Measurements from ENCODE around the gene VPS25.
"Not testable (repeated sequence)": the region's sequence is repeated elsewhere in the genome, so short reads cannot be mapped to it uniquely, and the experiment has no call there.

VPS25 gene

GRCh38 chr17:42767512-42767911, 5.7 kb upstream of the VPS25 start:
- in situ Hi-C loops (cut with HindIII; ENCODE audit: low sequenced_read_pairs): no loop called here

DNA sequence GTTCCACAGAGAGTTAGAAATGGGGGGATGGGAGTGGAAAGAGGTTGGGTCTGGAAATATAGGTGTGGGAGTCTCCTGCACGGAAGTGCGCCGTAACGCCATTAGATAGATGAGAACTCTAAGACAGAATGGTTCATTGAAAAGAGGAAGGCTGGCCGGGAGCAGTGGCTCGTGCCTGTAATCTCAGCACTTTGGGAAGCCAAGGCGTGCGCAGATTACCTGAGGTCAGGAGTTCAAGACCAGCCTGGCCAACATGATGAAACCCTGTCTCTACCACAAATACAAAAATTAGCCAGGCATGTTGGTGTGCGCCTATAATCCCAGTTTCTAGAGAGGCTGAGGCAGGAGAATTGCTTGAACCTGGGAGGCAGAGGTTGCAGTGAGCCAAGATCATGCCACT, 5.2 kb upstream of the VPS25 start:
- in situ Hi-C loops (cut with HindIII; ENCODE audit: low sequenced_read_pairs): not testable (repeated sequence)

DNA sequence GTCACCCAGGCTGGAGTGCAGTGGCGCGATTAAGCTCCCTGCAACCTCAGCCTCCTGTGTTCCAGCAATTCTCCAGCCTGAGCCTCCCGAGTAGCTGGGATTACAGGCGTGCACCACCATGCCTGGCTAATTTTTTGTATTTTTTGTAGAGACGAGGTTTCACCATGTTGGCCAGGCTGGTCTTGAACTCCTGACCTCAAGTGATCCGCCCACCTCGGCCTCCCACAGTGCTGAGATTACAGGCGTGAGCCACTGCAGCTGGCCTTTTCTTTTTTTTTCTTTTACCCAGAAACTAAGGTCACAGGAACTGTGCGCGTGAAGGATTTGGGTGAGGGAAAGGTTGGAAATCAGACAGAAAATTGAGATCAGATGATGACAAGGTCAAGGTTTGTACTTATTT, 3.3 kb upstream of the VPS25 start:
- in situ Hi-C loops (cut with HindIII; ENCODE audit: low sequenced_read_pairs): loop anchor here (10.0 kb wide), 1 partner anchor 165 kb away; the partner anchor contains the start of genes RETREG3 and TUBG1

- in situ Hi-C loops (cut with HindIII; ENCODE audit: low sequenced_read_pairs): loop anchor here (10.0 kb wide), 1 partner anchor 168 kb away; the partner anchor contains the start of genes RETREG3 and TUBG1
Observed at GRCh38 chr17:42772945-42773289, 332 bp upstream of the VPS25 start.

GRCh38 chr17:42774066-42774745, 957 bp downstream of the VPS25 start:
- in situ Hi-C loops (cut with HindIII; ENCODE audit: low sequenced_read_pairs): loop anchor here (10.0 kb wide), 1 partner anchor 169 kb away; the partner anchor contains the start of genes RETREG3 and TUBG1

DNA sequence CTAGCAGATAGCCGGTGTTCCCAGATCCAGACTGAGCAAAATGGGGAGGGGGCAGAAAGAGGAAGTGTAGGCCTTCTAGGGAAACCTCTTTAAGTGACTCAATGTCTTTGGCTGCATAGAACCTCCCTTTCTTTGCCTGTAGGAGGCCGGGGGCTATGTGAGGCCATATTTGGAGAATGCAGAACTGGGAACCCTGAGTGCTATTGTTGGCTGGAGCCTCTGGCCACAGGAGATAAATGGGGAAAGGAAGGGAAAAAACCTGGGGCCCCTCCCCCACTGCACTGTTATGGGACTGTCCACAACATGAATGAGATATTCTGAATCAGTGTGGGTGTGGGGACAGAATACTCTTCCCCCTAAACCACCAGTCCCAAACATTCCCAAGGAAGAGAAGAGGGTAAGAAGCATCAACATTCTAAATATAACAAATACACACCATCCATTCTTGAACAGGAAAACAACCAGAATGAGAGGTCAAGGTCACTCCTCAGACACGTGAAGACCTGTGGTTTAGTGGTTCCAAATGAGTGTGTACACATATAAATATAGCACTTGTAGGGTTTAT, 2.4 kb downstream of the VPS25 start:
- in situ Hi-C loops (cut with HindIII; ENCODE audit: low sequenced_read_pairs): loop anchor here (10.0 kb wide), 1 partner anchor 171 kb away; the partner anchor contains the start of genes RETREG3 and TUBG1

DNA sequence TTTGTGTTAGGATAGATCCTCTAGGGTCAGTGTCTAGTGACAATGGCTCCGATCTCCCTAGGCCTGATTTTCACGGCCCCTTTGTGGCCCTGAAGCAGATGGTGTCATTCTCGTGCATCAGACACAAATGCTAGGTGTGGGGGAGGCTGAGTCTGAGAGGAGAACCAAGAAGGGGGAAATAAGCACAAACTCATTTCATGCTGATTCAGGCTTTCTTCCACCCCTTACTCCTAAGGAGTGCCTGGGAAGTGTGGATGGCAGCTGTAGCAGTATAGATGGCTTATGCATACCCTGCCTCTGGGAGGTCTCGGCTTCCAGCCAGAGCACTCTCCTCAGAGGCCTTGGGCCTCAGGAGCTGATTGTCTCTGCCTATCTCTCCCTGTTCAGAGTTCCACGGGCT, 5.3 kb downstream of the VPS25 start:
- in situ Hi-C loops (cut with HindIII; ENCODE audit: low sequenced_read_pairs): loop anchor here (10.0 kb wide), 1 partner anchor 174 kb away; the partner anchor contains the start of genes RETREG3 and TUBG1

GRCh38 chr17:42779304-42779935, 6.2 kb downstream of the VPS25 start:
- in situ Hi-C loops (cut with HindIII; ENCODE audit: low sequenced_read_pairs): loop anchor here (10.0 kb wide), 1 partner anchor 175 kb away; the partner anchor contains the start of genes RETREG3 and TUBG1

- in situ Hi-C loops (cut with HindIII; ENCODE audit: low sequenced_read_pairs): loop anchor here (10.0 kb wide), 1 partner anchor 175 kb away; the partner anchor contains the start of genes RETREG3 and TUBG1
Observed at GRCh38 chr17:42779936-42780850, 6.9 kb downstream of the VPS25 start, which contains the start of gene WNK4. Gene WNK4, plus strand, starts transcription at chr17:42780610. Its CDS starts 89 bp downstream, at chr17:42780699.

DNA sequence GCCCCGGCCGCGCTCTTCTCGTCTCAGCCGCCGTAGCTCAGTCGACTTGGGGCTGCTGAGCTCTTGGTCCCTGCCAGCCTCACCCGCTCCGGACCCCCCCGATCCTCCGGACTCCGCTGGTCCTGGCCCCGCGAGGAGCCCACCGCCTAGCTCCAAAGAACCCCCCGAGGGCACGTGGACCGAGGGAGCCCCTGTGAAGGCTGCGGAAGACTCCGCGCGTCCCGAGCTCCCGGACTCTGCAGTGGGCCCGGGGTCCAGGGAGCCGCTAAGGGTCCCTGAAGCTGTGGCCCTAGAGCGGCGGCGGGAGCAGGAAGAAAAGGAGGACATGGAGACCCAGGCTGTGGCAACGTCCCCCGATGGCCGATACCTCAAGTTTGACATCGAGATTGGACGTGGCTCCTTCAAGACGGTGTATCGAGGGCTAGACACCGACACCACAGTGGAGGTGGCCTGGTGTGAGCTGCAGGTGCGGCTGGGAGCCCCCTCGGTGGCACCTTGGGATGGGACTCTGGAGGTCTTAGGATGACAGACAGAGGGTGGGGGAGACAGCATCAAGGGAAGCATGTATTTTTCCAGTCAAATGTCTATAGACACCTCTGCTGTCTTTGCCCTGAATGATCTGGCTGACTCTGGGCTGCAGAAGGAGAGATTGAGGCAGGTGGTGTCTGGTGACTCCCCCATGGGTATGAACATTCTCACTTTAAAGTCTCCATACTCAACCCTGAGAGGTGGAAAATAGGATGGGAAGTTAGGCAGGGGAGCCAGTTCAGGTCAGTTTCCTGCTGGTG, 7.8 kb downstream of the VPS25 start:
- in situ Hi-C loops (cut with HindIII; ENCODE audit: low sequenced_read_pairs): no loop called here

DNA sequence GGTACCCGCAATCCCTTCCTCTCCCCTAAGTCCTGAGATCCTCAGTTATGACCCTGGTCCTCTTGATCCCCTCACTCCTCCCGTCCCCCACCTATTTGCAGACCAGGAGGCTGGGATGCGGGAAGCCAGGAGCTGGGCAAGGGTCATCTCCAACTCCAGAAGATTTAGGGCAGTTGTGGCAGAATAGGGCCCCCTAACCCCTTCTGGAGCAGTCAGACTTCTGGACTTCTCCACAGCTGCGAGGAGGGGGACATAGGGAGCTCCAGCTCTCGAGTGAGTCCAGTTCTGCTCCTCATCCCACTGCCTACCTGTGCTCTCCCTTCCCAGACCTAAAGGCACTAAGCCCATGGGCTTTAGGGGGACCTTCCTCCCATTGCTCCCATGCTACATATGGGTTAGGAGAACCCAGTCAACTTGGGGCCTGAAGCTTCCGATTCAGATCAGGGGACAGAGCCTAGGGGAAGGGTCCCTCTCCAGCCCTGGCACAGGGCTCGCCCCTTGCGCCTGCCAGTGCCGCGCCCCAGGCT, 8.5 kb downstream of the VPS25 start:
- in situ Hi-C loops (cut with HindIII; ENCODE audit: low sequenced_read_pairs): no loop called here

DNA sequence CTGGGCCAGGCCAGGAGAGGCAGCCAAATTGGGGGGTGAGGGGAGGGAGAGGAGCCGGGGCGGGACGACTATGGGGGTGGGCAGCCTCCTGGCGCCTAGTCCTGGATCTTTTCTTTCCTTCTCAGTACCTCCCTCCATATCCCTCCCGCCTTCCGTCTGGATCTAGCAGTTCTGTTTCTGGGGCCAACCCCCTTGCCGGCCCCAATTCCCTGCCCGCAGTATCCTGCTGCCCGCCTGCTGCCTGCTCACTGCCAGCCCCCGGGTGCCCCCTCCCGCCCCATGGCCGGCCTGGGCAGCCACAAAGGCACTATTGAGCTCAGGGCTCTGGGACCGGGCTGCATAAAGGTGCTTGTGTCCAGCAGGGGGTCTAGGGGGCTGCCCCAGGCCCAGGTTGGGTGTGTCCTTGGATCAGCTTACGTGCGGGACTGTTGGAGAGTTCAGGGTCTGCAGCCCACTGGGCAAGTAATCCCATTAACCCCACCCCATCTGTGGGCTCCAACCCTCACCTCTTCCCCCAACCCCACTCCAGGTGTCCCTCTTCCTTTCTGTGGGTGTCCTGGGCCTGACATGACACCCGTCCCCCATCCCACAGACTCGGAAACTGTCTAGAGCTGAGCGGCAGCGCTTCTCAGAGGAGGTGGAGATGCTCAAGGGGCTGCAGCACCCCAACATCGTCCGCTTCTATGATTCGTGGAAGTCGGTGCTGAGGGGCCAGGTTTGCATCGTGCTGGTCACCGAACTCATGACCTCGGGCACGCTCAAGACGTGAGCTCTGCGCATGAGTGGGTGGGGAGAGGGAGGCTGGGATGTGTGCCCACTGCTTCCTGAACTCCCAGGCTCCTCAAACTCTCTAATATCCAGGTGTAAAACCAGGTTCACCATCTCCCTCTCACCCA, 9.2 kb downstream of the VPS25 start:
- in situ Hi-C loops (cut with HindIII; ENCODE audit: low sequenced_read_pairs): no loop called here

DNA sequence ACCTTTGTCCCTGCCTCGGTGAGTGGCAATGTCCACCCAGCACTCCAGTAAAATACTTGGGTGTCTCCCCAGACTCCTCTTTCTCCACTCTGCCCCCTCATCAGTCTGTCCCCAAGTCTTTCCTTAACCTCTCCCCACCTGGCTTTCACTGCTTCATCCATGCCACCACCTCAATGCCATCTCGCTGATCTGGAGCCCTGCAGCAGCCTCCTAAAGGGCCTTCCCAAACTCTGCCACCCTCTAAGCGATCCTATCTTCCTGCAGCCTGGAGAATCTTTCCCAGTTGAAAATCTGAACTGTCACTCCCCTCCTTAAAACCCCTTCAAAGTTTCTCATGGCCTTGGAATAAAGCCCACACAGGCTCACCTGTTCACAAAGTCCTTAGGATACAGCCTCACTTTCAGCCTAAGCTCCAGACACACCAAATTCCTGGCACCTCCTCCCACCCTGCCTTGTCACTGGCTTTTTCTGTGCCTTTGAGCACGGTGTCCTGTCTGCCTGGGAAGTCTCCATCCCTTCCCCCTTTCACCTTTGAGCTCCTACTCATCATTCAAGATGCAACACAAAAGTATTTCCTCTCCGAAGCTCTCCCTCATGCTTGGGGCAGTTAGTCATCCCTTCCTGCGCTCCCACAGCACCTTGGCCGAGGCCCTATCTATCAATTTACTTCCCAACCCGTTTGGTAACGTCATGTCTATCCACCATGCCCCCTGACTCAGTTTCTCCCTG, 10.0 kb downstream of the VPS25 start:
- in situ Hi-C loops (cut with HindIII; ENCODE audit: low sequenced_read_pairs): no loop called here

- in situ Hi-C loops (cut with HindIII; ENCODE audit: low sequenced_read_pairs): no loop called here
Observed at GRCh38 chr17:42783791-42784138, 10.5 kb downstream of the VPS25 start.

- in situ Hi-C loops (cut with HindIII; ENCODE audit: low sequenced_read_pairs): no loop called here
Observed at GRCh38 chr17:42784409-42784808, 11.2 kb downstream of the VPS25 start.

DNA sequence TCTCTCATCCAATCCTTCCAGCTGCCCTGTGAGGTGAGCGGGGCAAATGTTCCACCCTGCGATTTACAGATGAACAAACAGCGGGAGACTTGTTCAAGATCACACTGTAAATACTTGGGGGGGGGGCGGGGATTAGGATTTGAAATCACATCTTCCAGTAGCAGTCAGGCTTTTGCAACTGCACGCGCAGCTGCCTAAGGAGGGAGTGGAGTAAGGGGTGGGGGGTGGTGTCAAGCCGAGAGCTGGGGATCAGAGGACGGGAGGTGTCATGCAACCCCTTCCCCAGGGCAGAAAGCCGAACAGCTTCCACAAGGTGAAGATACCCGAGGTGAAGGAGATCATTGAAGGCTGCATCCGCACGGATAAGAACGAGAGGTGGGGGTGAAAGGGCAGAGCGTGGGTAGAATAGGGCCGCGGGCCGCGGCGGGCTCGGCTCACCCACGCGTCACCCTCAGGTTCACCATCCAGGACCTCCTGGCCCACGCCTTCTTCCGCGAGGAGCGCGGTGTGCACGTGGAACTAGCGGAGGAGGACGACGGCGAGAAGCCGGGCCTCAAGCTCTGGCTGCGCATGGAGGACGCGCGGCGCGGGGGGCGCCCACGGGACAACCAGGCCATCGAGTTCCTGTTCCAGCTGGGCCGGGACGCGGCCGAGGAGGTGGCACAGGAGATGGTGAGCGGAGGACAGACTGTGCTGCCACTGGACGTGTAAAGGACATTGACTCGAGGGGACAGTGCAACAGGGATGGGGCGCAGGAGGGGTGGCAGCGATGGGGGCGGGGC, 11.8 kb downstream of the VPS25 start:
- in situ Hi-C loops (cut with HindIII; ENCODE audit: low sequenced_read_pairs): no loop called here

- in situ Hi-C loops (cut with HindIII; ENCODE audit: low sequenced_read_pairs): no loop called here
Observed at GRCh38 chr17:42787266-42787665, 14.0 kb downstream of the VPS25 start.

All from DLD1 (cell line).